Effector memory CD4-positive, alpha-beta T cell (primary cell): ENCODE measurements around the gene OPN1LW.
A peak's percentile ranks its signal among the peaks of the same experiment; 100 is the strongest.
"Not testable (repeated sequence)": the region's sequence is repeated elsewhere in the genome, so short reads cannot be mapped to it uniquely, and the experiment has no call there.

Experiments
- DNase-seq, 3 donors: peaks; one replicate each; pipeline ENCODE4 v3.0.0-alpha.2; 2020
- H3K27ac ChIP-seq: 2 replicates; pipeline ENCODE4 v1.7.0; 2013; ENCODE audit warnings: mild to moderate bottlenecking, low read length, moderate library complexity; ENCODE audit not compliant: insufficient read depth, poor library complexity, severe bottlenecking
- H3K27me3 ChIP-seq: replicated peaks from 2 replicates; pipeline ENCODE4 v1.7.0; 2013; ENCODE audit warnings: mild to moderate bottlenecking, low read length; ENCODE audit not compliant: insufficient read depth, control insufficient read depth, poor library complexity, severe bottlenecking
- H3K36me3 ChIP-seq: 2 replicates; pipeline ENCODE4 v1.7.0; 2013; ENCODE audit warnings: mild to moderate bottlenecking, low read length, moderate library complexity; ENCODE audit not compliant: control insufficient read depth, insufficient read depth
- H3K4me1 ChIP-seq: 2 replicates; pipeline ENCODE4 v1.7.0; 2013; ENCODE audit warnings: low read length, mild to moderate bottlenecking; ENCODE audit not compliant: control insufficient read depth, insufficient read depth, poor library complexity, severe bottlenecking
- H3K4me3 ChIP-seq: 2 replicates; pipeline ENCODE4 v1.7.0; 2013; ENCODE audit warnings: low read length, low read depth, mild to moderate bottlenecking; ENCODE audit not compliant: insufficient read depth, poor library complexity, severe bottlenecking
- H3K9me3 ChIP-seq: 2 replicates; pipeline ENCODE4 v1.7.0; 2013; ENCODE audit warnings: mild to moderate bottlenecking, low read length, moderate library complexity; ENCODE audit not compliant: control insufficient read depth
- total RNA-seq, 3 donors: gene quantifications; one replicate each; lab custom pipeline; 2026; lab: John Stamatoyannopoulos, UW

The OPN1LW gene
- 0 reads per million in 3 donors for total RNA-seq

DNA sequence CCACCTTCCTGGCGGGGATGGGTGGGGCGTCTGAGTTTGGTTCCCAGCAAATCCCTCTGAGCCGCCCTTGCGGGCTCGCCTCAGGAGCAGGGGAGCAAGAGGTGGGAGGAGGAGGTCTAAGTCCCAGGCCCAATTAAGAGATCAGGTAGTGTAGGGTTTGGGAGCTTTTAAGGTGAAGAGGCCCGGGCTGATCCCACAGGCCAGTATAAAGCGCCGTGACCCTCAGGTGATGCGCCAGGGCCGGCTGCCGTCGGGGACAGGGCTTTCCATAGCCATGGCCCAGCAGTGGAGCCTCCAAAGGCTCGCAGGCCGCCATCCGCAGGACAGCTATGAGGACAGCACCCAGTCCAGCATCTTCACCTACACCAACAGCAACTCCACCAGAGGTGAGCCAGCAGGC, at the start of gene OPN1LW:
Gene OPN1LW (plus strand): TSS at position 234 of the 400 bp plus-strand sequence. CDS start 41 bp downstream, at position 275.
- H3K27me3 ChIP-seq, H3K27ac ChIP-seq, H3K4me3 ChIP-seq, H3K36me3 ChIP-seq, H3K4me1 ChIP-seq, DNase-seq, H3K9me3 ChIP-seq: not testable (repeated sequence)

DNA sequence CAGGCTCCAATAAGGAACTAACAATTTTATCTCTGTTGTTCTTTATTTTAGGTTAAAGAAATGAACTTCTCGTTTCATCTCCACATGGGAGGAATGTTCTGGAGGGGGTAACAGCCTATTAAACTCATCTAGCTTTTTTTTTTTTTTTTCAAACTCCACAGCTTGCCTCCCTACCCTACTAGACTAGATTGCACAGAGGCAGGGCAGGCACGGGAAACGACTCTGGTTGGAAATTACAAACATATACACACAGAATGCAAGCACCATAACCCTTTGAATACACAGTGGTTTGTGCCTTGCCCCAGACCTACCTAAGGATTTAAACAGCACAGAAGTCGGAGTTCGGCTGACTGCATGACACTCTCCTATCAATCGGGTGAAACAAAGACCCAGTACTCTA, 49.2 kb upstream of the OPN1LW start:
- Histone ChIP-seq H3K4me1 (peaks cover 33% of the 10 kb centered on the region), H3K36me3 (peaks cover 6% of the 10 kb centered on the region), H3K27ac (peak overlapping the region; percentile 37), H3K27me3 (no peaks in the 10 kb centered on the region), H3K4me3 (peak overlapping the region; percentile 86), H3K9me3 (no peaks in the 10 kb centered on the region)
- DNase-seq, result no peak

DNA sequence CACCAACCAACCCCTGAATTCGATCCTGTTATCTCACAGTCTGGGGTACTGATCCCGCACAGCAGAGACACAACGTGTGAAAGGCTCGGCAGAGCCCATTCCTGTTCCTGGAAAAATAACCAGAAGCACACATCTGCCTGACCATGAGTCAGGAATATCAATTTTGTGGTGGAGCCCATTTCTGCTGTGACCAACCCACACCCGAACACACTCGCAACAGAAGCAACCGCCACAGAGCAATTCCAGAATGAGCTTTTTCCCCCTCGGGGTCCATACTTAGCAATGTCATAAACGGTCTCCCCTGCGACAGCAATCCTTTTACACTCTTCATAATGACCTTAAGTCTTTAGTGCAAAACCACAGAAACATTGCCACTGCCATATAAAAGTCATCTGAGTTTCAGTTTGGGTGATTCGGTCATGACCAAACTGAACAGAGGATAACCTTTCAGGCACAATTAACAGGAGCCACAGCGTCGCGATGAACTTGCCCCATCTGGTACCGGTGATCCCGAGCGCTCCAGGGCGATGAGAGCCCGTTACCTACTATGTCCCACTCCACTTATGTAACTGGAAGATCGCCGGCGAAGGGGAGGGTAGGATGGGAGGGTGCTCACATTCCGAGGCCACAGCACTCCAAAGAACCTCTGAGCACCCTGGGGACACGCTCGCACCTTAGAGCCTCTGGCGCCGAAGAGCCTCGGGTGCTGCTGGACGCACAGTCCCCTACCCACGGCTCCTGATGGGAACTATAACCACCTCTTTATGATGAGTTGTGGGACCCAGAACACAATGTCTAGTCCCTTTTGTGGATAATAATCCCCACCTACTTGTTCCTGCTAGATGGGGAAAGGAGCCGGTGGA, 47.7 kb upstream of the OPN1LW start:
- peak overlapping the region; percentile 87 for H3K27ac ChIP-seq
- DNase-seq, result no peak
- peaks cover 33% of the 10 kb centered on the region for H3K4me1 ChIP-seq
- H3K27me3 ChIP-seq, result no peaks in the 10 kb centered on the region
- peaks cover 4% of the 10 kb centered on the region for H3K36me3 ChIP-seq
- no peaks in the 10 kb centered on the region for H3K9me3 ChIP-seq
- H3K4me3 ChIP-seq, result peak overlapping the region; percentile 86

DNA sequence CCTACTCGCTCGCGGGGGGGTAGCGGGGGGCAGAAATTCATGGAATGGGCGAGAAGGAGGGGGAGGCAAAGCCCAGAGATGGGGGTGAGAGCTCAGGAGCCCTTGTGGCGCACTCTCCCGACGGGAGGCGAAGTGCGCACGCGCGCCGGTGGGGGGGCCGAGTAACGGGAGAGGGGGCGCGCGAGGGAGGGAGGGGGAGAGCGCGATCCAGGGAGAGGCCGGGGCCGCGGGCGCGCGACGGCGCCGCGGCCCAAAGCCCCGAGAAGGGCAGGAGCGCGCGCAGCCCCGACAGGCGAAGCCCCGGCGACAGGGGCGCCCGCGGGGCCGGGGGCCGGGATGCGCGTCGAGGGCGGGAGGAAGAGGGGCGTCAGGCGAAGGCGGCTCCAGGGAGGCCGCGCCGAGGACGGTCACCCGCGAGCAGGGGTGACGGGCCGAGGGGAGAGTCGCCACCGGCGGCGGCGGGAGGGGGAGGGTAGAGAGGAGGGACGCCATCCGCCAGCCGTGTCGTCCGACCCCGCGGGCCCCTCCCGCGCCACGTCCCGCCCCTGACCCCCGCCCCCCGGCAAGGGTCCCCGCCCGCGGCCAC, 46.9 kb upstream of the OPN1LW start:
- peaks cover 25% of the 10 kb centered on the region for H3K4me1 ChIP-seq
- peak overlapping the region; percentile 87 for H3K27ac ChIP-seq
- peak; percentile 57 to 61 (median 58) for DNase-seq
- H3K36me3 ChIP-seq, result no peaks in the 10 kb centered on the region
- H3K27me3 ChIP-seq, result no peaks in the 10 kb centered on the region
- peak overlapping the region; percentile 86 for H3K4me3 ChIP-seq
- no peaks in the 10 kb centered on the region for H3K9me3 ChIP-seq

DNA sequence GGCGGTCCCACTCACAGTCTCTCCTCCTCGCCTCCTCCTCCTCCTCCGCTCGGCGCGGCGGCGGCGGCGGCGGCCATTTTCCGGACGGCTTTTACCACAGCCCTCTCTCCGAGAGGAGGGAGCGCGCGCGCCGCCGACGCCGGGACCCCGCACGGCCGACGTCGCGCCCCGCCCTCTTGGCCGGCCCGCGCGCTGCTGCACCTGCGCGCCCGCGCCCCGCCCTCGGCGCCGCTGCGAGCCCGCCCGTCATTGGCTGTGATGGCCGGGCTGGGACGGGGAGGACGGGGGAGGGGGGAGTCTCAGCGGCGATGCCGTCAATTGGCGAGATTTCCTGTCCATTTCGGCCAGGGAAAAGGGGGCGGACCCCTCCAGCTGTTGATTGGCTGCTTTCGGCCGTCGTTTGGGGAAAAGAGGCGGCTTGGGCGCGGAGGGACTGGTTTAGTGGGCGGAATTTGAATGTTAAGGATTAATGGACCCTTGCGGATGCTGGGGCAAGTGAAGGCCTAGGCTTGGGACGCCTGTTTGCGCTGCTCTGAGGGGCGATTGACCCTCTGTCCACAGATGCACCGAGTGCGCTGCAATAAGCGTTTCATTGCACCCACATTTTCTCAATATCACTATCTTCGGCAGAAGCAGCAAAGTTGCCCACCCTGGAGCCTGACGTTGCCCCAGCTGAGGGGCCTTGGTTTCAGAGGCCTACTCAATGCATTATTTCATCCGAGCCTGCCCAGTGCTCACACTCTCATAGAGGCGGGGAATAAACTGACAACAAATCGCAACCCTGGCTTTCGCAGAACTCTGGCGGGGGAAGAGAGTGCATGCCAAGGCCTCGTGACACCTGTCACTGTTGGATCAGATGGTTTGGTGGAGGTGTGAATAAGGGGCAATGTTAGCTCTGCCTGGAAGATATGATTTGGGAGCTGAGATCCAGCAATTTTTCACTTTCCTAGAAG, 46.2 kb upstream of the OPN1LW start, which contains the start of gene MECP2:
Gene MECP2 (minus strand): TSS at position 129 of the 953 bp plus-strand sequence.
- H3K36me3 ChIP-seq, result no peaks in the 10 kb centered on the region
- peak; percentile 75 to 79 (median 79) for DNase-seq
- peak within 1 kb of the TSS; percentile 86 for H3K4me3 ChIP-seq
- H3K9me3 ChIP-seq, result no peaks in the 10 kb centered on the region
- H3K4me1 ChIP-seq, result peaks cover 20% of the 10 kb centered on the region
- H3K27me3 ChIP-seq, result no peaks in the 10 kb centered on the region
- peak within 1 kb of the TSS; percentile 87 for H3K27ac ChIP-seq

DNA sequence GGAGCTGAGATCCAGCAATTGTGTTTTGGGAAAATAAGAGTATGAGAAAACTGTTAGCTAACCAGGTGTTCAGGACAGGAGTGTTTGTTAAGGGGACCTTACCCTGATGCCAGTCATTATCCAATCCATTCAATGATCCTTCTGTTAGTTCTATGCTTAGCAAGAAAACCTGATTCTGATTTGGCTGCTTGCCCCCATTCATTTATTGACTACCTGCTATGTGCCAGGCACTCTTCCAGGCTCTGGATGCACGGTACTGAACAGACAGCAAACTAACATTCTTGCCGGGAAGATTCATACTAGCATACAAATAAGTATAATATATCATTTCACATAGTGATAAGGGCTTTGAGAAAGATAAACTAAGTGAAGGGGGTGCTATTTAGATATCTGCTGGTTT, 45.5 kb upstream of the OPN1LW start:
- H3K27me3 ChIP-seq, result no peaks in the 10 kb centered on the region
- no peak overlapping the region for H3K4me3 ChIP-seq
- no peak overlapping the region for H3K27ac ChIP-seq
- no peak for DNase-seq
- no peaks in the 10 kb centered on the region for H3K36me3 ChIP-seq
- H3K9me3 ChIP-seq, result no peaks in the 10 kb centered on the region
- peaks cover 20% of the 10 kb centered on the region for H3K4me1 ChIP-seq

DNA sequence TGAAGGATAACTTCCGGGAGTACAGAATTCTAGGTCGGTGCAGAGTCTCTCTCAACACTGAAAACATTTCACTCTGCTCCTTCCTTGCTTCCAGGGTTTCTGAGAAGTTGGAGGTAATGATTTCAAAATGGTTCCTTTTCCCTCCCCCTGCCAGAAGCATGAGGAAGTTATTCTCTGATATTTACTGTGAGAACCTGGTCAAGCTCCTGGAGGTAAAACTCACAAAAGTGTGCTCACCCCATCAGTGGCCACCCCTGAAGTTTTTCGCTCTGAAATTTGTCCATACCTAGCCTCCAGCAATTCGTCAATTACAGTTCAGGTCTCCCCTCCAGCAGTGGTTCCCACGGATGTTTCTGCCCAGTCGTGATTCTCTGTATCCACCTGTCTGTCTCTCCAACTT, 30.3 kb upstream of the OPN1LW start:
- DNase-seq, result no peak
- no peaks in the 10 kb centered on the region for H3K27me3 ChIP-seq
- H3K4me3 ChIP-seq, result no peak overlapping the region
- H3K9me3 ChIP-seq, result no peaks in the 10 kb centered on the region
- H3K4me1 ChIP-seq, result no peaks in the 10 kb centered on the region
- no peak overlapping the region for H3K27ac ChIP-seq
- no peaks in the 10 kb centered on the region for H3K36me3 ChIP-seq

DNA sequence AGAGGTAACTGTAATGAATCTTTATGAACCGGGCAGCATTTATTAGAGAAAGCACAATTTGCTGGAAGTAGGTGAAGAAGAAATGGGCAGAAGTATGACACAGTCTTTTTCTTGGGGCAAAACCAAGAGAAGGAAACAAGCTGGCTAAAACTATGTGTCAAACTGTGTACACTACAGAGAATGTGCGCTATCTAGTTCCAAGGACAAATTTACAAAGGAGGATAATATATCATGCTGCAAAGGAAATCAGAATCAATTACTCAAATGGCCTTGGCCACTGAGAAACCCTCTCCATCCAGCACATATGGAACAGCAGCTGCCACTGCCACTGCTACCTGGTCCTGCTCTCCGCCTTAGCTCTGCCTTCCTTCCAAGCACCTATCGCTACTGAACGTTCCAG, 29.4 kb upstream of the OPN1LW start:
- no peaks in the 10 kb centered on the region for H3K9me3 ChIP-seq
- H3K4me1 ChIP-seq, result no peaks in the 10 kb centered on the region
- no peaks in the 10 kb centered on the region for H3K36me3 ChIP-seq
- no peaks in the 10 kb centered on the region for H3K27me3 ChIP-seq
- no peak for DNase-seq
- no peak overlapping the region for H3K4me3 ChIP-seq
- no peak overlapping the region for H3K27ac ChIP-seq

DNA sequence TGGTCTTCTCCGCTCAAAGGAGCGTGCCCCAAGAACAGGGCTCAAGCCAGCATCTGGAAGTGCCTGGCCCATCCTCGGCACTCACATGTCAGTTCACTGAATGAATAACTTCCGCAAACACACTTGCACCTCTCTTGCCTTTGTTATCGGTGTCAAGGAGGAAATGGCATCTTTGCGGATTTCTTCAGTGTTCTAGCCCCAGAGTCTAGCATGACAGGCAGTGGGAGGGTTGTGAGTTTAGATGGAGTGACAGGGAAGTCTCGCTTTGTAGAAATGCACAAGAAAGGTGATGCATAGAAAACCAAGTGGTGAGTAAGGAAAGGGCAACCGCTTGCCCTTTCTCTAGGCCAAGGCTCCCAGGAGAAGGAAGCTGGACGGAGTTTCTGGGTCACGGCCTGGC, 29.0 kb upstream of the OPN1LW start:
- DNase-seq, result no peak
- H3K36me3 ChIP-seq, result no peaks in the 10 kb centered on the region
- H3K27ac ChIP-seq, result no peak overlapping the region
- no peaks in the 10 kb centered on the region for H3K4me1 ChIP-seq
- H3K4me3 ChIP-seq, result no peak overlapping the region
- no peaks in the 10 kb centered on the region for H3K27me3 ChIP-seq
- H3K9me3 ChIP-seq, result no peaks in the 10 kb centered on the region
